Measurements from ENCODE around the gene PLEKHG2. TPM values are rescaled to one million over a fixed set of nuclear protein-coding genes. Genes with fewer than 3 reads are reported as not detected.
"Not testable (repeated sequence)": the region's sequence is repeated elsewhere in the genome, so short reads cannot be mapped to it uniquely, and the experiment has no call there.

The PLEKHG2 gene
- total and polyA plus RNA-seq, 10 donors = 8.9 to 107 (median 35.2) TPM

GRCh38 chr19:39446365-39447084 lies 34.1 kb downstream of the PLEKHG2 start:
- Histone ChIP-seq H3K9me3 (no peaks in the 10 kb centered on the region), H3K27ac (peak overlapping the region in 5 of 8 donors; percentile 94 to 97 (median 96)), H3K27me3 (replicated peaks in 1 of 7) (no peaks in the 10 kb centered on the region), H3K36me3 (peaks cover 0 to 32% (median 2%) of the 10 kb centered on the region in 6 donors), H3K4me3 (peak overlapping the region; percentile 60 to 97 (median 82)), H3K4me1 (peaks cover 42 to 70% (median 60%) of the 10 kb centered on the region in 6 donors)
- TF ChIP-seq POLR2A (IDR thresholded peaks at IDR 0.05) = no peak
- no peak for TF ChIP-seq CTCF (IDR thresholded peaks at IDR 0.05 in 8 of 11, conservative IDR thresholded peaks at IDR 0.05 in 3 of 11)
- TF ChIP-seq POLR2AphosphoS5 (IDR thresholded peaks at IDR 0.05) = no peak
- no peak for DNase-seq
- WGBS, 5 donors = 80 to 92% (median 85%) methylated on average over 16 of the region's 16 CpGs
- intact Hi-C loops (cut with DNase I; ENCODE audit: low total_unique reads) = loop anchor here (10.0 kb wide), 1 partner anchor 88 kb away; the partner anchor contains the start of gene EID2B

GRCh38 chr19:39448271-39448670 lies 35.8 kb downstream of the PLEKHG2 start:
- 23 to 55% (median 40%) methylated on average over 3 of the region's 3 CpGs for WGBS, 5 donors
- Histone ChIP-seq H3K4me3 (peak overlapping the region in 3 of 8 donors; percentile 2 to 18 (median 2)), H3K9me3 (no peaks in the 10 kb centered on the region), H3K36me3 (peaks cover 0 to 49% (median 13%) of the 10 kb centered on the region in 6 donors), H3K27me3 (replicated peaks in 1 of 7) (no peaks in the 10 kb centered on the region), H3K4me1 (peaks cover 42 to 84% (median 65%) of the 10 kb centered on the region in 6 donors), H3K27ac (peak overlapping the region in 3 of 8 donors; percentile 18 to 47 (median 39))
- intact Hi-C loops (cut with DNase I; ENCODE audit: low total_unique reads) = loop anchor here (10.0 kb wide), 1 partner anchor 87 kb away; the partner anchor contains the start of gene EID2B
- DNase-seq = peak; percentile 81
- TF ChIP-seq CTCF (IDR thresholded peaks at IDR 0.05 in 8 of 11, conservative IDR thresholded peaks at IDR 0.05 in 3 of 11) = no peak
- TF ChIP-seq POLR2AphosphoS5 (IDR thresholded peaks at IDR 0.05) = no peak
- TF ChIP-seq POLR2A (IDR thresholded peaks at IDR 0.05) = no peak

- WGBS, 5 donors = 68 to 75% (median 71%) methylated on average over 7 to 8 of the region's 8 CpGs
- Histone ChIP-seq H3K4me1 (peaks cover 40 to 88% (median 63%) of the 10 kb centered on the region in 6 donors), H3K27me3 (replicated peaks in 1 of 7) (no peaks in the 10 kb centered on the region), H3K9me3 (no peaks in the 10 kb centered on the region), H3K4me3 (peak overlapping the region in 1 of 8 donors; percentile 18), H3K27ac (peak overlapping the region in 3 of 8 donors; percentile 16 to 47 (median 34)), H3K36me3 (peaks cover 0 to 59% (median 22%) of the 10 kb centered on the region in 6 donors)
- intact Hi-C loops (cut with DNase I; ENCODE audit: low total_unique reads) = loop anchor here (10.0 kb wide), 1 partner anchor 86 kb away; the partner anchor contains the start of gene EID2B
- TF ChIP-seq CTCF (IDR thresholded peaks at IDR 0.05 in 8 of 11, conservative IDR thresholded peaks at IDR 0.05 in 3 of 11) = no peak
- TF ChIP-seq POLR2AphosphoS5 (IDR thresholded peaks at IDR 0.05) = no peak
- TF ChIP-seq POLR2A (IDR thresholded peaks at IDR 0.05) = no peak
- no peak for DNase-seq
Measured at GRCh38 chr19:39449116-39449797, 36.8 kb downstream of the PLEKHG2 start.

- peaks cover 0 to 79% (median 30%) of the 10 kb centered on the region in 6 donors for H3K36me3 ChIP-seq
- H3K4me3 ChIP-seq; intact Hi-C loops (cut with DNase I; ENCODE audit: low total_unique reads): not testable (repeated sequence)
Measured at GRCh38 chr19:39451257-39451656, 38.8 kb downstream of the PLEKHG2 start.

More at GRCh38 chr19:39451257-39451656, 38.8 kb downstream of the PLEKHG2 start:
- not testable (repeated sequence) for H3K9me3 ChIP-seq; H3K27me3 ChIP-seq (replicated peaks in 1 of 7); DNase-seq; H3K27ac ChIP-seq
- H3K4me1 ChIP-seq = peaks cover 37 to 78% (median 54%) of the 10 kb centered on the region in 6 donors
- 92 to 97% (median 96%) methylated on average over 8 of the region's 8 CpGs for WGBS, 5 donors

Measured in spleen (tissue), 11 donors.